Umbilical cord (tissue), 2 donors: ENCODE data around the gene SUSD6. TPM values are rescaled to one million over a fixed set of nuclear protein-coding genes. Genes with fewer than 3 reads are reported as not detected.
"Not testable (repeated sequence)": the region's sequence is repeated elsewhere in the genome, so short reads cannot be mapped to it uniquely, and the experiment has no call there.

Source experiments
- DNase-seq: peaks from one replicate; pipeline ENCODE4 v3.0.0-alpha.2; 2015; ENCODE audit warnings: low spot score
- total RNA-seq: library from RNA; depleted of rRNA; stranded (reverse); fragments of >200 nt; gene quantifications from one replicate; pipeline ENCODE4 v1.2.3, GENCODE V29; 2014; ENCODE audit warnings: low replicate concordance; ENCODE audit not compliant: insufficient read depth

SUSD6 gene
- total RNA-seq, 1 donor from 2014 or later = 16.6 TPM

DNA sequence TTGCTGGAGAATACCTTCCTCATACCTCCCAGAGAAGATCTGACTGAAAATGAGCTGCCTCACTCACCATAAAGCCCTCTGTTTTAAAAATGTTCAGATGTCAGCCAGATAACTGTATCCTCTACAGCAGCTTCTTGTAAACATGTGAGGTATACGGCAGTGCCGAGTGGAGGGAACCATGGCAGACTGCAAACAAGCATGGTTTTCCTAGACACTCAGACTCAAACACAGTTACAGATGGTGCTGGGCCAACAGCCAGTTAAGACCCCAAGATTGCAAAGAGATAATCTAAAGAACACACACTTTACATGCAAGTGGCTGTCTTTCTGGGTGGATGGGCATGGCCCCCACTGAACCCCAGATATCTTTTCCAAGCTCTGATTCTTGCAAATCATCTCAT, 20.1 kb upstream of the SUSD6 start:
- peak; percentile 33 for DNase-seq

DNA sequence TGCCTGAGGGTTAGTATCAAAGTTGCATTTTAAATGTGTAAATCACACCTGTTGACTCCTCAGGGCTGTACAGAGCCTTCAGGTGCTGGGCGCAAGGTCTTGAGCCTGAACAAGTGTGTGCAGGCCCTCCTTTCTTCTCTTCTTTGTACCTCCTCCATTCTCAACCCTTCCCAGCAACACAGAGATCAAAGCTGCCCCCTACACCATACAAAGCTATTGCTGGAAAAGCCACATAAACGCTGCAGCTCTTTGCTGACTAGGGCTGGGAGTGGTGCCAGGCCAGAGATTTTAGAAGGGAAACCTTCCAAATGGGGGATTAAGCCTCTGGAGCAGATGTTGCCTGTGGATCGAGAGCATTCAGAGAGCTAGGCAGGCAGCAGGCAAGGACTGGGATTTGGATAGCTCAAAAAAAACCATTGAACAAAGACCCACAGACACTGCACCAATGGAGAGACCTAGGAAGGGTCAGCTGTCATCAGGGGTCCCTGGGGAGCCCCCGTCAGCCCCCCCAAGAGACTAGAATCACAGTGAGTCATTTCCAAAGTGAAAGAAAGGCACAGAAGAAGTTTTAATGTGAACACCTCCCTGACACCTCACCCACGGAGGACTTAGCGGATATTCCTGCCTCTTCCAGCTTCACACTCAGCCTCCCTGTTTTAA, 18.2 kb upstream of the SUSD6 start:
- DNase-seq = peak; percentile 99

DNA sequence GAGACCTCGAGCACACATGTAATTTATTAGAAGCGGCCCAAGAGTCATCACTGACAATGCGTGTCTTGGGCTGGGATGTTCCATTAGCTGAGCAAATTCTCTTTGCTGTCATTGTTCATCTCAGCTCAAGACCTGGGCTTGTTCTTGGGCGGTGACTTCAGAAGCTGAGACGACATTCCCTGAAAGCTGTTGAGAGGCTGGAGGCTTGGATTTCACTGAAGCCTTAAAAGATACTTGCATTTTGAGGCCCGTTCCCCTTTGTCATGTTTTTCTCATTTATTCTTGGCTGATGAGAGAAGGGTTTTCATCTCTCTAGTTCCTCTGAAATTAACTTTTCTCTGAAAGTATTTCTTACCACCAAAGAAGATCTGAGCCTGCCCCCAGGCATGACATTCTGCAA, 16.6 kb upstream of the SUSD6 start:
- DNase-seq = peak; percentile 32

DNA sequence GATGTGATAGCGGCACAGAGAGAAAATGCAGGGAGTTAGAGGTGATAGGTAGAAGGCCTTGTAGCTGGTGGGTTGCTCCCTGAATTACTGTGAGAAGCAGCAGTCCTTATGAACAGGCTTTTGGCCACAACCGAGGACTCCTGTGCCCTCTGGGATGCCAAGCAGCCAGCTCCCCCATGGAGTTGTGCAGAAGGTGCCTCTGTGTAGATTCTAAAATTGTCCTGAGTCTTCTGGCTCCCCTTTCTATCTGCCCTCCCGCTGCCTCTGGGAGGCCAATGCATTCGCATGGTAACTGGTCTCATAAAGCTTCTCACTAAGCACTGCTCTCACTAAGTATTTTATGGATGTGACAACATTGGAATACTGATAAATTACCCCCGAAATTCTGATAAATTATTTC, 16.1 kb upstream of the SUSD6 start:
- no peak for DNase-seq

DNA sequence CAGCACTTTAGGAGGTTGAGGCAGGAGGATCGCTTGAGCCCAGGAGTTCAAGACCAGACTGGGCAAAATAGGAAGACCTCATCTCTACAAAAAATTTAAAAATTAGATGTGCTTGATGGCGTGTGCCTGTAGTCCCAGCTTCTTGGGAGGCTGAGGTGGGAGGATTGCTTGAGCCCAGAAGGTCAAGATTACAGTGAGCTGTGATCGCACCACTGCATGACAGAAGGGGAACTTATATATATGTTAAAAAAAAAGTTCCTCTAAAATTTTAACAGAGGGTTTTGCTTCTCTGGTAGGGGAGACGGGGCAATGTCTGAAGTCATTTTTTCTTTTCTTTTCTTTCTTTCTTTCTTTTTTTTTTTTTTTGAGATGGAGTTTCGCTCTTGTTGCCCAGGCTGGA, 12.0 kb upstream of the SUSD6 start:
- DNase-seq = not testable (repeated sequence)

DNA sequence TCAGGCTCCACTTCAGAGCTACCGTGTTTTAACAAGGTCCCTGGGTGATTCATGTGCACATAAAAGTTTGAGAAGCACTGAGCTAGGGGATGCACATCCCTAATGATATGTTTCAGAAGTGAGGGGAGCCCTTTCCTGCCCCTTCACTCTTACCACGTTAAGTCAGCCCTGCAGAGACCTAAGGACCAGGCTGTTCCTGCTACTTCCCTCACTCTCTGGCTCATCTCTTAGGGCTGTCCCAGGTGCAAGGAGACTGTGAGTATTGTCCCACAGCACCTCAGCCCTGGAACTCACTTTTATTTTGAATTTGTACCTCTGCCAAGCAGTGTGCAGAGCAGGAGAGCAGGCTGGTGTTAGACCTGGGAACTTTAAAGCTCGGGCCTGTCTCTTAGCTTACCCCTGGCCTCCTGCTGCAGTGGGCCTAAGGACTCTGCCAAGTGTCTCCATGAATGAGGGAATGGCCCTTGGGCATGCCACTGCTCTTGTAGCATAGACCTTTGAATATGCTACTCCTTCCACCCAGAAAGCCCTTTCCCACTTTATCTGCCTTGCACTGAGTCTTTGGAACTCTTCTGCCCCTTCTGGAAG, 11.0 kb upstream of the SUSD6 start:
- DNase-seq = no peak

DNA sequence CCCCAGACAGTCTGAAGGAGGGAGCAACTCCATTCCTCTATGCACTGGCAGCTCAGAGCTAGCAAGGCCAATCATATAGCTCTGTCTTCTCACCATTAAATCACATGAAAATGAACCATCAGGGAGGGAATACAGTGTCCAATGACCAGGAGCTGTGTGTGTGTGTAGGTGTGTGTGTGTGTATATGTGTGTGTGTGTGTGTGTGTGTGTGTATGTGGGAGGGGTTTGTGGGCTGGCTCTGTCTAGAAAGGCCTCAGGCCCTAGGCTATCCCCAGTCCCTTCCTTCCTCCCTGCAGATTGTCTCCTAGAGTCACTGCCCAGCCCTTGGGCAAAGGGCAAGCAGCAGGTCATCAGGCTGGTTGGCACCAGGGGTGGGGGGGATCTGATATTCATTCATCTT, 5.7 kb upstream of the SUSD6 start:
- DNase-seq = no peak

DNA sequence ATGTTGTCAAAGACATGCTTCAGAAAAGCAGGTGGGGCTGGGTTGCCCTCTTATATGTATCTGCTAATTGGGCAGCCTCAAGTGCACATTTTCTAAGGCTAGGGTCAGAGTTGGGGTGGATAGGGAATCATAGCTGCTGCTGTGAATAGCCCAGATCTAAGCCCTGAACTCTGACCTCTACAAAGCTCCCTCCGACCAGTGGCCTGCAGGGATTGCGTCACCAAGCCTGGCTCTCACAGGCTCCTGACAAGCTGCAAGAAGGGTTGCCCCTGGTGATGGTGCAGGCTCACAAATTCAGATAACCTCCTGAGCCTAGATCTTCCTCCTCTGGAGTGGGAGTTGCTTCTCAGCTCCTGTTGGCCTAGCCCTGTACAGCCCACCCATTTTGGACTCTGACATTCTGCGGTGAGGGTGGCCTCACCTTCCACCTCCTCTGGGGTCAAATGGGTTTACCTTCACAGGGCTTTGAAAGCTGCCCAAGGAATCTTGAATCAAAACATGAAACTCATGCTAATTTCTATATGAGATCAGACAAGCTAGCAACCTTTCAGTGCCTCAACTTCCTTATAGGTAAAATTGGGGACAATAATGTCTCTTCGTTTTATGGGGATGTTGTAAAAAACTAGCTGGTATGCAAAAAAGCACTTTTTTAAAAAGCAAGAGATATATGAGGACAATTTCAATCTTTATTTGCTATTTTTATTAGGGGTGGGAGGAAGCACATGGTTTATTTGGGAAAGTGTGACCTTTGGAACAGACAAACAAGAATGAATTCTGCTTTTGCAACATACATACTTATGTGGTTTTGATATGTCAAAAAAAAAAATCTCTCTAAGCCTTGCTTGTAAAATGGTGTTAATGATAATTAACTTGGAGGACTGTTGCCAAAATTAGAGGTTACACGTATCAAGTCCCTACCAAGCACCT, 4.9 kb upstream of the SUSD6 start:
- no peak for DNase-seq

DNA sequence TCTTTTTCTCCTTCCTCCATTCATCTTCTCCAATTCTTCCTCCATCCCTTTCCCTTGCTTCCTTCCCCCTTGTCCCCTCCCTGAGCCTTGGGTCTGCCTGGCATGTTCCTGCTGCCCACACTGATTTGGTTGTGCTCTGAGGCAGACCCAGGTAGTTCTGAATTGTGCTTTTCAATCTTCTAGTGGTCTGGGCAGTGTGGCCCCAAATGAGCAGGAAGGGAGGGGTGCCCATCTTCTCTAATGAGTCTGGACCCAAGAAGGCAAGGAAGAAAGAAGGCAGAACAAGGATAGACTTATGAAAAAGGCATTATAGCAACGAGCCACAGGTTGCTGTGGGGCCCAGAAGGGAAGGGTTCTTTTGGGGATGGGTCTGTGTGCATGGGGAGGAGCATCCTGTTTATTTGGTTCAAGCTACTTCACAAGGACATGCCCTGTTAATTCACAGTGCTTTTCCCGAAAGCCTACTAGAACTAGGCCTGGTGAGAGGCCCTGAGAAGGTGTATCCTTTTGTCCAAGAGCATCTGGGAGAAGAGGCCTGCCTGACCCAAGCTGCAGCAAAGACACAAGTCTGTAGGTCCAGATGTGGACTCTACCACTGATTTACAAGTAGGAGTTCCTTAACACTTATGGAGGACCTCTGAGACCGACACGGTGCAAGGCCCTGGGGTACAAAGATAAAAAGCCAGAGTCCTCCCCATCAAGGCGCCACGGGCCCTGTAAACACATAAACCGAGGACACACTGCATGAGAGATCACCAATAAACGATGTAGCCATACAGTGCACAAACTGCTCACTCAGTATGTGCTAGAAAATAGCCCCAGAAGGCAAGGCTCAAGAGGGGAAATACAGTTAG, 1.1 kb upstream of the SUSD6 start:
- peak; percentile 41 for DNase-seq

DNA sequence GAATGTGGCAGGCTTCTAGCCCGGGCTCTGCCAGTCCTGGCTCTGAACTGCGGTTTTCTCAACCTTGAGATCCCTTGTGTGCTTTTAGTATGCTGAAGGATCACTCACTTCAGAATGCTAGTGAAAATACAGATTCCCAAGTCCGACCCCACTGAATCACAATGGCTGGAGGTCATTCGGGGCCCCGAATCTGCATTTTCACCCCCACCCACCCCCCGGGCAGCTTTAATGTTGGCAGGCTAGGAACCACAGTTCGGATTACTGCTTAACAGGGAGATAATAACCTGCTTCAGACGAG, 573 bp upstream of the SUSD6 start:
- peak; percentile 52 for DNase-seq

DNA sequence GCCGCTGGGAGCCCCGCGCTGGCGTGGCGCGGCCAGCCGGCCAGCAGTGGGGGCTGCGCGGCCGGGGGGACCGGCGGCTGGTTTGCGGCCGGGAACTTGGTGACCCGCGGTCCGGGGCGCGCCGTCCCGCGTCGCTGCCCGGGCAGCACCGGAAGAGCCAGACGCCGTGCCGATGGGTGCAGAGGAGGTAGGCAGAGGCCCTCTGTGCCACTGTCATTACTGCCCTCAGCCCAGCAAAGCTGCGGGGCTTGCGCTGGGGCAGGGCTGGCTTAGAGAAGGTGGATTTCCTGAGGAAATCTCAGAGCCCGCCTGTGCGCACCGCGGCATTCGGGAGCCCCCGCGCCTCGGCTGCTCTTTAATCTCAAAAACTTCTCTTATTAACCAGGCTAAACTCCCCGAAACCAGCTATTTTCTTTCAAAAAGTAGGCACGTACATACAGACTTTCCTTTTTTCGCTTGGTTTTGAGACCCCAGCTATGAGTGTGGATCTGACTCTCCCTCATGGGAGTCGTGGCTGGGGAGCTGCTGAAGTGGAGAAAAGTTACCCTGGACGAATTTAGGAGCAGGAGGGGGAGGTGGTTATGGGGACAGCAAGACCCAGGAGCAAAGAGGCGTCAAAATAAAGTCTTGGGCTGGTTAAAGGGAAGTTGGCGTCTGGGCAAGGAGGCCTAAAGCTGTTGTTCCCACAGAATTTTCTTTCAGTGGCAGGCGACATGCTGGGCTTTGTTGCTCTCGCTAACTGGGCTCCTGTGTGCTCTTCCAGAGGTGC, 802 bp downstream of the SUSD6 start:
- DNase-seq = peak; percentile 40

DNA sequence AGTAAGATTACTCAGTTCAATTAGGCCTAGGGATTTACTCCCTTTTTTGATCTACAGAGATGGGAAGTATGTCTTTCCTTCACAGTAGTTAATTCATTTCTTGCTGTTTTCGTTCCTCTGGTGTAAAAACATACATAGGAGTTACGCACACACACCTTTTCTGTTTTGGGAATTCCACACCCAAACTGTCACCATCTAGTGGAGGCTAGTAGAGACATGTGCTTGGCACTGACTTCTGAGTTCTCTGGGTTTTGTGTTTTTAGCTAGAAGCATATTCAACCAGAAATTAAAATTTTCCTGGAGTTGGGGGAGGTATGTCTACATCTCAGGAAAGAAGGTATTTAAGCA, 1.4 kb downstream of the SUSD6 start:
- peak; percentile 41 for DNase-seq

DNA sequence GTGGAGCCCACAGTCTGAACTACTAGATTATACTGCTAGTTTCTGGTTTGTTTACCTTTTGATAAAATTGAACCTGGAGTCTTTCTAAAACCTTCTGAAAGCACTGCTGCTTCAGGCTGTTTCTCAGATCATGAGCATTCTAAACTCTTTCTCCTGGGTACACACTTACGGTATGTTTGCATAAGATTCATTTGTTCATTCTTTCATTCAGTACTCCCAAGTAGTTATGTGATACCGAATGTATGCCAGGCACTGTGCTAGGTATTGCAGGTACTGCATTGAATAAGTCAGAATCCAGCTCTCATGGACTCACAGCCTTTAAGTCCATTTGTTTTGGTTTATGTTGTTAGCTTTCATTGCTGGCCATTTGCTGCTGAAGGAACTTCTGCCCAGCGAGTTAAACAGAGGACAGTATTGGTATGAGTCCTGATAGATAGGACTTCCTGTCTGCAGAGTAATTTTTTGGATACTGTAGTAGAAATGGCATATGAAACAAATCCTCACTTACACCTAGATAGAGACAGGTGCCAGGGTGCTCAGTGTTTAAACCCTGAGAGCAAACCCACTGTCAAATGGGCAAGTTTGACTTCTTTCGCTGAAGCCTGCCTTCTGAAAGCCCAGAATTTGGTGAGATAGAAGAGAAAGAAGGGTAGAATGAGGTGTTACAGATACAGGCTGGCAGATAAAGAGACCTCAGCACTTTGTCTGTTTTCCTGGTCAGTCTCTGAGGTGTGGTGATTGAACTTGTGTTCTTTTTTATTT, 2.1 kb downstream of the SUSD6 start:
- no peak for DNase-seq

DNA sequence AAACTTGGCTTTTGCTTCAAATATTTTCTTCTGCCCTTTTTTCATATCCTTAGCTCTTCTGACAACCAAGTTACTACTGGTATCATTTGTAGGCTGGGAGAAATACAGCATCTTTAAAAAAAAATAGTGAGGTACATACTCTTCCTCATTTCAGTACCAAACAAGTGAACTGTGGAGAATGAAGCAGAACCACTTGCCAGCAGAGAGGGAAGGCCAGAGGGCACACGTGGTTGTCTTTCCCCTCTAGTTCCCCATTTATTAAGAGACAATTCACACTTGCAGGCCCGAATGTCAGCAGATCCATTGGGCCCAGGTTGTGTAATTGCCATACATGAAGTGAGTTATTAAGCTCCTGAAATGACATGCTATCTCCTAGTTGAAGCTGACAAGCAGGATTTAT, 3.2 kb downstream of the SUSD6 start:
- DNase-seq = peak; percentile 47

DNA sequence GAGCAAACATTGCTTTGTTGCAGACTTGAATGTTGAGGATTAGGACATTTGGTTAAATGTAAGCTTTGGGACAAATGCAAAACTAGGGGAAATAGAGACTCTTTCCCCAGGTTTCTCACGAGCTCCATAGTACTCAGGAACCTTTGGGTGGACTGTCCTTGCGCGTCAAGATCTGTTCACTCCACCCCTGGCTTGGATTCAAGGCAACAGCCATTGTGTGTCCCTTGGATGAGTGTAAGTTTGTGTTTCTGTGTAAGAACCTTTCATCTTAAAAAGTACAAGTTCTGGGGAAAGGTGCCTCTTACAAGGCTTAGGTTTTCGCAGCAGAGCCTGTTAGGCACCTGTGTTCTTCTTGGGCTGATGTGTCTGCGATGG, 3.7 kb downstream of the SUSD6 start:
- DNase-seq = no peak

DNA sequence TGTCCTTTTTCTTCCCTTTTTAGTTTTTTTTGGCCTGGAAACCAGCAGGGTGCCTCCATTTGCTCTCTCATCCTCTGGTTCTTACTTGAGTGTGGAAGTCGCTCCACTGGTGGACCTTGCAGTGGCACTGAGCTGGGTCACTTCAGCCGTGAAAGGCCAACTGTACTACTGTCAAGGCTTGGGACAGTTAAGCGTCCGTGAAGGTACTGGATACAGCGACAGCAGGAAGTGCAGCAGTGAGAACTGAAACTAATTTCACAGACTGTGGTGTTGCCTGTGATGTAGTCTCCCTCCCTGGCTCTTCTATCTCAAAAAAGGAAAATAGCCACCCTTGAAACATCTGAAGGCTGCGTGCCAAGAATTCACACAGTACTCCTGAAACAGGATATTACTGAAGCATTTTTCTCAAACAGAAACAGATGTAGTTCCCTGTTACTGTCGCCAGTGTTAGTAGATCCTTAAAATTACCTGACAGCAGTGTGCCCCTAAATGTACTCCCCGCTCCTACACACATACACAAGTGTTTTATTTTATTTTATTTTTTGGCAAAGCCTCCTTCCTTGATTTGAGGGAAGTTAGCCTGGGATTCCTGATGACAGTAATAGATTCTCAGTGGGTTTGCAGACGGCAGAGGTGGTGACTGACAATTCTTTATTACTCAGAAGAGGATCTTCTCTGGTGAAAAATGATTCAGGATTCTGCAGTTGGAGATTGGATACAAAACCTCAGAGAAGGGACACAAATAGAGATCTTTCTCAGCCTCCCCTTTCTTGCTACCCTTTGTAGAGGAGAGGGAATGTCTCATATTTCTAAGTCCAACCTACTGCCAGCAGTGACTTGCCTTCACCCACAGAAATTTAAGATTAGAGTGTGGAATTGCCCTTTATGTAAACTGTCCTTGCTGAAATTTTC, 4.4 kb downstream of the SUSD6 start:
- peak; percentile 79 for DNase-seq

DNA sequence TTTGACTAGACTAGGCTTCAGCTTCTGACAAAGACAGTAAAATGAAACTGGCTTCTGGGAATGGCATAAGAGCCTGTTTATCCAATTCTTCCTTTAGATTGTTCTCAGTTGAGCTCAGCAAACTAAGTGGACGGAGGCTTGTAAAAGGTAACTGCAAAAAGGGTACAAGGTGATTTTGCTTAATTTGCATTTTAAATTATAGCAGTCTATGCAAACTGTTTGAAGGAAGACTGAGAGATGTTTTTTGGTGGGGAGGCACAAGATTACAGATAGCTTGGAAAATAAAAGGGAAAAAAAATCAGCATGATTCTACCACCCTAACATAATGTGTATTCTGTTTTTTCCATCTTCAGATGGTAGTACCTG, 5.0 kb downstream of the SUSD6 start:
- DNase-seq = no peak

DNA sequence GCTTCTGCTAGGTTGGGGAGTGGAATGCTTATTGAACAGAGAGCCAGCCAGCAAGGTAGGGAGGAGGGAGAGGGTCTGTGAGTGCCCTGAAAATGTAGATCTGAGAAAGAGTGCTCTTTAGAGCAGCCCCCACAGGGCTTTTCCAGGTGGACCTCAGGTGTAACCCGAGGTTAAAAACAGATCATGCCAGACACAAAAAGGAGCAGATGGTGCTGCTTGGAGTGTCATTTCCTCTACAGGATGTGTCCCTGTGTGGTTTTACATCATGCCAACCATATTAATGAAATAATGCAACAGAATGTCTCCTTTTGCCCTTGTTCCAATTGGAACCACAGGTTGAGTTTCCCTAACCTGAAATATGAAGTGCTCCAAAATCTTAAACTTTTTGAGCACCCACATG, 6.4 kb downstream of the SUSD6 start:
- DNase-seq = no peak

DNA sequence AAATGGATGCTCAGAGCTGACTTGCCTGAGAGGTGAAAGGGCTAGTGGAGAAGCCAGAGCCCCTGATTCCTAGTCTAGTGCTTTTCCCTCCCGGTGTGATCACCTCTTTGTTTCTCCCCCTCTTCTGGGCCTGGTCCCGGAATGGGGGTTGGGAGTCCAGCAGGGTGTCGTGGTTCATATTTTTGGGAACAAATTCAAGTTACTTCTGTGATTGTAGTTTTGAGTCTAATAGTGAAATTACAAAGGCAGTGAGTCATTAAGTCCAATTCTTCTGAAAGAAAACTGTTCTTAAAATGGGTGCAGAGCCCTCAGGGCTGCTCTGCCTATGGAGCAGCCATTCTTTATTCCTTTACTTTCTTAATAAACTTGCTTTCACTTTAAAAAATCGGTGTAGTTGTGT, 7.6 kb downstream of the SUSD6 start:
- DNase-seq = no peak

DNA sequence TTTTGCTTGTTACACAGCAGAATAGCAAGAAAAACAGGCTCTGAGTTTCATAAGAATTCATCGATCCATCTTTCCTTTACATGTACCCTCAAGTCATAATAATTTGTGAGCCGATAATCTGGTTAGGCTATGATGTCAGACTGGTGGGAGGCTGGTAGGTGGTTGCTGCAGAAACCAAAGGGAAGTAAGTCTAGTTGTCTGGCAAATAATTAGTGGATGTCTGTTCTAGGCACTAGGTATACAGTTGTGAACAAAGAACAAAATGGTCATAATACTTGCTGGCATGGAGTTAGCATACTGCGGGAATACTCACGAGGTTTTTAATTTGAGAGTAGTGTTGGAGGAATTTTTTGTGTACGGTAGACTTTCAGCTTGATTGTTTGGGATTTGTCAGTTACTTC, 8.8 kb downstream of the SUSD6 start:
- no peak for DNase-seq
